ENCODE measurements around the gene ZNF45.
A peak's percentile ranks its signal among the peaks of the same experiment; 100 is the strongest.
"Not testable (repeated sequence)": the region's sequence is repeated elsewhere in the genome, so short reads cannot be mapped to it uniquely, and the experiment has no call there.

The ZNF45 gene

DNA sequence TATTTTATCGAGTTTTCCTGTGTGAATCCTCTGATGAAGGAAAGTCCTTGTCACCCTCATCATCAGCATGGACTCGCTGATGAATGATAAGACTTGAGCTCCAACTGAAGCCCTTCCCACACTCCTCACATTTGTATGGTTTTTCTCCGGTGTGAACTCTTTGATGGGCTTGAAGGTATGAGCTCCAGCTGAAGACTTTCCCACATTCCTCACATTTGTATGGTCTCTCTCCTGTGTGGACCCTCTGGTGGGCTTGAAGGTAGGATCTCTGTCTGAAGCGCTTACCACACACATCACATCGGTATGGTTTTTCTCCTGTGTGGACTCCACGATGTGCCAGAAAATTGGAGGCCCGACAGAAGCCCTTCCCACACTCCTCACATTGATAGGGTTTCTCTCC, 21.7 kb downstream of the ZNF45 start:
- no peak for DNase-seq (ENCODE audit: low read depth in 2 of 2)

- DNase-seq (ENCODE audit: low read depth in 2 of 2) = no peak
Observed at GRCh38 chr19:43910884-43911283, 24.2 kb downstream of the ZNF45 start.

- DNase-seq (ENCODE audit: low read depth in 2 of 2) = no peak
Observed at GRCh38 chr19:43908659-43909058, 26.4 kb downstream of the ZNF45 start.

- no peak for DNase-seq (ENCODE audit: low read depth in 2 of 2)
Observed at GRCh38 chr19:43906774-43907173, 28.3 kb downstream of the ZNF45 start.

DNA sequence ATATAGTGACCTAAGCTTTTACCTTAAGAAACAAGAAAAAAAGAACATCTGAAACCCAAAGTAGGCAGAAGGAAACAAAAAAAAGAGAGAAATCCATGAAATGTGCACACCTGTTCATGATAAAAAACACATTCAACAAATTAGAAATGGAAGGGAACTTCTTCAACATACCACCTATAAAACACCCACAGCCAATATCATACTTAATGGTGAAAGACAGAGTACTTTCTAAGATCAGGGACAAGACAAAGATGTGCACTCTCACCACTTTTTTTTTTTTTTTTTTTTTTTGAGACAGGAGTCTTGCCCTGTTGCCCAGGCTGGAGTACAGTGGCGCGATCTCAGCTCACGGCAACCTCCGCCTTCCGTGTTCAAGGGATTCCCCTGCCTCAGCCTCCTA, 29.2 kb downstream of the ZNF45 start:
- DNase-seq (ENCODE audit: low read depth in 2 of 2) = no peak

GRCh38 chr19:43902399-43902798, 32.7 kb downstream of the ZNF45 start:
- DNase-seq (ENCODE audit: low read depth in 2 of 2) = no peak

- peak; percentile 43 to 56 for DNase-seq (ENCODE audit: low read depth in 2 of 2)
Observed at GRCh38 chr19:43901395-43902390, 33.4 kb downstream of the ZNF45 start.

DNA sequence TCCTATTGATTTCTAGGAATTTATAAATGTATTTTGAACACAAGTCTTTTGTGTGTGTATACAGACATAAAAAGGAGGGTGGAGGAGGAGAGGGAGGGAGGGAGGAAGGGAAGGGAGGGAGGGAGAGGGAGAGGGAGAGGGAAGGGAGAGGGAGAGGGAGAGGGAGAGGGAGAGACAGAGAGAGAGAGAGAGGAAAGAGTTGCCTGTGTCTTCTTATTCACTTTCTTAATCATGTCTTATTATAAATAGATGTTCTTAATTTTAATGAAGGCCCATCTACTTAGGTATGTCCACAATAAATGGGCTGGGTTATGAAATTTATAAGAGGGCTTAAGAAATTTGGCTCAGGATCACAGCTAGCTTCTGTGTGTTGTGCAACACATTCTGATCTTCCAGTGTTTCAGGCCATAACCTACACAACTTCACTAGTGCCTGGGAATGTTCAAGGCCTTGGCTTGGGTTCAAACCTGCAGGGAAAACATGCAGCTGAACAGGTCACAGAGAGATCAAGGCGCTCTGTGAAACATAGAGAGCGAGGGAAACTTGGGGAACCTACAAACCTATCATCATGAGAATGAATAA, 39.3 kb downstream of the ZNF45 start:
- no peak for DNase-seq (ENCODE audit: low read depth in 2 of 2)

GRCh38 chr19:43883864-43884263, 51.2 kb downstream of the ZNF45 start, which contains the start of gene ZNF404:
TSS of gene ZNF404 (minus strand) at chr19:43883964.
- DNase-seq (ENCODE audit: low read depth in 2 of 2) = no peak

DNA sequence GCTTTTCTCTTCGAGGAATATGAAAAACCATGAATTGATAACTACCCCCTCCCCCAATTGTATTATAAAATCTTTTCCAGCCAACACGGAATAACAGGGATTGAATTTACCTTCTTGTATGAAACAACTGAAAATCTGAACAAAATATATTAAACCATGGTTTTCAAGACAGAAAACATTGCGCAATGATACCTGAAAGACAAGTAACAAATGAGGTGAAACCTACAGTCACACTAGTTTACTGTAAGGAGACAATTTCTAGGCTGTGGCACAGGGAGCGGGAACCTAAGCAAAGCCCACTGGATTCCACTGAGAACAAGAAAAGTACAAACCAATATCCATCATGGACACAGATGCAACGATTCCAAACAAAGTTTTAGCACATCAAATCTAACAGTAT, 54.6 kb downstream of the ZNF45 start:
- no peak for DNase-seq (ENCODE audit: low read depth in 2 of 2)

DNA sequence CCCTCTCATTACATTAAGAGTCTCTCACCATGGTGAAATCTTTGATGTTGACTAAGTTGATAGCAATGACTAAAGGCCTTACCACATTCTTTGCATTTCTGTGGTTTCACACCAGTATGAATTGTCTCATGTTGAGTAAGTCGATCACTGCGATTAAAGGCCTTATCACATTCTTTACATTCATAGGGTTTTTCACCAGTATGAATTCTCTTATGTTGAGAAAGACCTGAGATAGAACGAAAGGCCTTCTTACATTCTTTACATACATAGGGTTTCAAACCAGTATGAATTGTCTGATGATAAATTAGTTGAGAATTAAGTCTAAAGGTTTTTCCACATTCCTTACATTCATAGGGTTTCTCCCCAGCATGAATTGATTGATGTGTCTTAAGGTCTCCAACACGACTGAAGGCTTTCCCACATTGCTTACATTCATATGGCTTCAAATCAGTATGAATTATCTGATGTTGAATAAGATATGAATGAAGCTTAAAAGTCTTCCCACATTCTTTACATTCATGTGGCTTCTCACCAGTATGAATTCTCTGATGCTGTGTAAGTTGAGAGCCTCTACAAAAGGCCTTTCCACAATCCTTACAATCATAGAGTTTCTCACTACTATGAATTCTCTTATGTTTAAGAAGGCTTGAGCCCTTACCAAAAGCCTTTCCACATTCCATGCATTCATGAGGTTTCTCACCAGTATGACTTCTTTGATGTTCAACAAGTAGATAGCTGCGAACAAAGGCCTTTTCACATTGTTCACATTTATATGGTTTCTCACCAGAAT, 62.3 kb downstream of the ZNF45 start:
- no peak for DNase-seq (ENCODE audit: low read depth in 2 of 2)

DNA sequence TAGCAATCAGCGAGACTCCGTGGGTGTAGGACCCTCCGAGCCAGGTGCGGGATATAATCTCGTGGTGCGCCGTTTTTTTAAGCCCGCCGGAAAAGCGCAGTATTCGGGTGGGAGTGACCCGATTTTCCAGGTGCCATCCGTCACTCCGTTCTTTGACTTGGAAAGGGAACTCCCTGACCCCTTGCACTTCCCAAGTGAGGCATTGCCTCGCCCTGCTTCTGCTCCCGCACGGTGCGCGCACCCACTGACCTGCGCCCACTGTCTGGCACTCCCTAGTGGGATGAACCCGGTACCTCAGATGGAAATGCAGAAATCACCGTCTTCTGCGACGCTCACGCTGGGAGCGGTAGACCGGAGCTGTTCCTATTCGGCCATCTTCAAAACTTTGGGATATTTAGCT, 68.2 kb downstream of the ZNF45 start:
- not testable (repeated sequence) for DNase-seq (ENCODE audit: low read depth in 2 of 2)
